Liver (tissue), 9 donors: ENCODE measurements around the gene CCDC88C. TPM values are rescaled to one million over a fixed set of nuclear protein-coding genes. Genes with fewer than 3 reads are reported as not detected.

Experiments used
- DNase-seq: peaks from one replicate; pipeline ENCODE4 v3.0.0-alpha.2; 2017; ENCODE audit warnings: low spot score
- H3K27ac ChIP-seq, 2 donors: one replicate each; pipeline ENCODE4 v1.7.0; 2013; ENCODE audit warnings: inconsistent platforms in 2 of 2, low read length in 2 of 2, control low read depth in 1 of 2, low read depth in 1 of 2, mild to moderate bottlenecking in 1 of 2
- H3K27me3 ChIP-seq, 4 donors: one replicate each; pipeline versions ENCODE4 v1.6.1 to v1.7.0; 2013; ENCODE audit warnings: low read length in 3 of 4, inconsistent platforms in 1 of 4, mild to moderate bottlenecking in 1 of 4, moderate library complexity in 1 of 4; ENCODE audit not compliant: control insufficient read depth in 4 of 4, insufficient read depth in 4 of 4
- H3K36me3 ChIP-seq, 4 donors: one replicate each; pipeline versions ENCODE4 v1.6.1 to v1.7.0; 2013; ENCODE audit warnings: low read length in 3 of 4, mild to moderate bottlenecking in 3 of 4, low read depth in 1 of 4, moderate library complexity in 1 of 4; ENCODE audit not compliant: control insufficient read depth in 4 of 4, insufficient read depth in 3 of 4
- H3K4me1 ChIP-seq, 4 donors: one replicate each; pipeline versions ENCODE4 v1.6.1 to v1.7.0; 2013; ENCODE audit warnings: low read length in 3 of 4, mild to moderate bottlenecking in 3 of 4, moderate library complexity in 1 of 4; ENCODE audit not compliant: control insufficient read depth in 4 of 4, insufficient read depth in 4 of 4
- H3K4me3 ChIP-seq, 3 donors: one replicate each; pipeline versions ENCODE4 v1.6.1 to v1.7.0; 2013; ENCODE audit warnings: low read length in 3 of 3, control low read depth in 1 of 3, low read depth in 1 of 3, mild to moderate bottlenecking in 1 of 3
- H3K9ac ChIP-seq, 2 donors: one replicate each; pipeline ENCODE4 v1.7.0; 2013; ENCODE audit warnings: low read length in 2 of 2, mild to moderate bottlenecking in 2 of 2, moderate library complexity in 2 of 2, control low read depth in 1 of 2, low read depth in 1 of 2
- H3K9me3 ChIP-seq, 4 donors: one replicate each; pipeline versions ENCODE4 v1.6.1 to v1.7.0; 2013; ENCODE audit warnings: low read length in 3 of 4; ENCODE audit not compliant: control insufficient read depth in 4 of 4
- ATF3 ChIP-seq: IDR thresholded peaks from 2 replicates; pipeline ENCODE4 v1.6.1; 2016; ENCODE audit warnings: antibody characterized with exemption
- CTCF ChIP-seq: fragments of 150-350 bp; IDR thresholded peaks from 2 replicates; pipeline ENCODE4 v1.5.1; 2017; ENCODE audit warnings: improper control_type of control experiment, low read depth, low read length; ENCODE audit not compliant: missing input control
- EGR1 ChIP-seq, 2 donors: IDR thresholded peaks; 2 replicates each; pipeline ENCODE4 v1.6.1; 2016 to 2018; ENCODE audit warnings: antibody characterized with exemption in 2 of 2, low read depth in 2 of 2
- FOXA1 ChIP-seq: IDR thresholded peaks from 2 replicates; pipeline ENCODE4 v1.6.1; 2016; ENCODE audit warnings: antibody characterized with exemption
- FOXA2 ChIP-seq: IDR thresholded peaks from 2 replicates; pipeline ENCODE4 v1.6.1; 2016; ENCODE audit warnings: antibody characterized with exemption
- GABPA ChIP-seq, 2 donors: IDR thresholded peaks in 1 of 2; conservative IDR thresholded peaks in 1 of 2; 2 replicates each; pipeline ENCODE4 v1.6.1; 2016; ENCODE audit warnings: antibody characterized with exemption in 2 of 2, mild to moderate bottlenecking in 1 of 2, moderate library complexity in 1 of 2
- HNF4A ChIP-seq, 2 donors: conservative IDR thresholded peaks; 2 replicates each; pipeline ENCODE4 v1.6.1; 2016; ENCODE audit warnings: antibody characterized with exemption in 2 of 2, mild to moderate bottlenecking in 2 of 2
- HNF4G ChIP-seq: IDR thresholded peaks from 2 replicates; pipeline ENCODE4 v1.6.1; 2016; ENCODE audit warnings: antibody characterized with exemption
- JUND ChIP-seq, 2 donors: IDR thresholded peaks; 2 replicates each; pipeline ENCODE4 v1.6.1; 2016; ENCODE audit warnings: antibody characterized with exemption in 2 of 2
- MAX ChIP-seq: IDR thresholded peaks from 2 replicates; pipeline ENCODE4 v1.6.1; 2016; ENCODE audit warnings: antibody characterized with exemption
- RAD21 ChIP-seq, 2 donors: IDR thresholded peaks; 2 replicates each; pipeline ENCODE4 v1.6.1; 2016; ENCODE audit warnings: antibody characterized with exemption in 2 of 2, mild to moderate bottlenecking in 2 of 2
- REST ChIP-seq: IDR thresholded peaks from 2 replicates; pipeline ENCODE4 v1.6.1; 2016; ENCODE audit warnings: antibody characterized with exemption, mild to moderate bottlenecking
- RXRA ChIP-seq, 2 donors: IDR thresholded peaks; 2 replicates each; pipeline ENCODE4 v1.6.1; 2017 to 2018; ENCODE audit warnings: antibody characterized with exemption in 2 of 2, mild to moderate bottlenecking in 1 of 2
- SP1 ChIP-seq: IDR thresholded peaks from 2 replicates; pipeline ENCODE4 v1.6.1; 2018; ENCODE audit warnings: antibody characterized with exemption, mild to moderate bottlenecking
- YY1 ChIP-seq: IDR thresholded peaks from 2 replicates; pipeline ENCODE4 v1.6.1; 2016; ENCODE audit warnings: antibody characterized with exemption, mild to moderate bottlenecking
- ZBTB33 ChIP-seq: IDR thresholded peaks from 2 replicates; pipeline ENCODE4 v1.6.1; 2016; ENCODE audit warnings: antibody characterized with exemption
- WGBS: extraction: QIAGEN DNeasy Blood & Tissue Kit; methylation state at CpG from one replicate; pipeline ENCODE4 v1.1.7; 2013; 5-methylcytosine and 5-hydroxymethylcytosine counted together
- polyA plus RNA-seq, 2 donors: library from polyadenylated mRNA; stranded (reverse) in 1 of 2; unstranded in 1 of 2; fragments of 200-250 nt in 1 of 2; fragments of >200 nt in 1 of 2; fragmentation: Nextera tagmentation in 1 of 2; extraction: Ambion mirVana in 1 of 2; gene quantifications; one replicate each; pipeline versions ENCODE4 v1.2.1 to v1.2.3, GENCODE V29; 2013 to 2015
- total RNA-seq, 2 donors: library from RNA; depleted of rRNA; stranded (reverse); fragments of >200 nt; gene quantifications; one replicate each; pipeline ENCODE4 v1.2.3, GENCODE V29; 2014
- donor health status: healthy.
- donor health status: healthy.
- donor health status: healthy.
- donor health status: healthy.
- donor health status: healthy.

CCDC88C gene
- total and polyA plus RNA-seq, 4 donors: 1.3 to 10.8 (median 4.0) TPM

- H3K9me3 ChIP-seq: no peaks in the 10 kb centered on the region
- H3K27ac ChIP-seq: no peak overlapping the region
- DNase-seq: no peak
These were observed 160.2 kb downstream of the CCDC88C start for GRCh38 chr14:91257328-91258010.

GRCh38 chr14:91256661-91257060, 161.0 kb downstream of the CCDC88C start:
- Histone ChIP-seq H3K36me3 (no peaks in the 10 kb centered on the region), H3K9me3 (no peaks in the 10 kb centered on the region), H3K4me3 (no peak overlapping the region), H3K4me1 (peaks cover 4 to 13% (median 5%) of the 10 kb centered on the region in 4 donors), H3K9ac (no peak overlapping the region), H3K27me3 (no peaks in the 10 kb centered on the region), H3K27ac (no peak overlapping the region)
- 83% methylated on average over 1 of the region's 1 CpG for WGBS
- DNase-seq: no peak
- TF ChIP-seq RXRA (IDR thresholded peaks at IDR 0.05) (no peak), JUND (IDR thresholded peaks at IDR 0.05) (no peak), CTCF (no peak), MAX (no peak), FOXA2 (no peak), ATF3 (no peak), RAD21 (IDR thresholded peaks at IDR 0.05) (no peak), ZBTB33 (no peak), SP1 (no peak), EGR1 (IDR thresholded peaks at IDR 0.05; ENCODE audit: low read depth in 2 of 2) (no peak), GABPA (IDR thresholded peaks at IDR 0.05 in 1 of 2, conservative IDR thresholded peaks at IDR 0.05 in 1 of 2) (no peak), FOXA1 (no peak), REST (no peak), HNF4A (conservative IDR thresholded peaks at IDR 0.05) (no peak)

More at GRCh38 chr14:91257328-91258010, 160.2 kb downstream of the CCDC88C start:
- H3K4me3 ChIP-seq: no peak overlapping the region
- H3K9ac ChIP-seq: no peak overlapping the region
- H3K27me3 ChIP-seq: no peaks in the 10 kb centered on the region
- TF ChIP-seq MAX (no peak), FOXA1 (no peak), SP1 (no peak), GABPA (IDR thresholded peaks at IDR 0.05 in 1 of 2, conservative IDR thresholded peaks at IDR 0.05 in 1 of 2) (no peak), ZBTB33 (no peak), EGR1 (IDR thresholded peaks at IDR 0.05; ENCODE audit: low read depth in 2 of 2) (no peak), RAD21 (IDR thresholded peaks at IDR 0.05) (no peak), HNF4G (no peak), ATF3 (no peak), YY1 (no peak)
- no peaks in the 10 kb centered on the region for H3K36me3 ChIP-seq
- H3K4me1 ChIP-seq: peaks cover 4 to 13% (median 5%) of the 10 kb centered on the region in 4 donors
- 31% methylated on average over 8 of the region's 8 CpGs for WGBS
